Esophagus muscularis mucosa (tissue), 4 donors: ENCODE data around the gene SH2D1B. TPM values are rescaled to one million over a fixed set of nuclear protein-coding genes. Genes with fewer than 3 reads are reported as not detected.
A peak's percentile ranks its signal among the peaks of the same experiment; 100 is the strongest.

Experiments
- DNase-seq: peaks from one replicate; pipeline ENCODE4 v3.0.0-alpha.2; 2017; ENCODE audit errors: extremely low spot score
- H3K27ac ChIP-seq, 4 donors: fragments of 200-600 bp; sonication (generic); replicated peaks in 1 of 4; 1 replicate in 3 of 4; 2 replicates in 1 of 4; pipeline ENCODE4 v1.5.1; 2016 to 2019; ENCODE audit warnings: mild to moderate bottlenecking in 1 of 4
- H3K27me3 ChIP-seq, 4 donors: fragments of 200-600 bp; sonication (generic); one replicate each; pipeline versions ENCODE4 v1.5.1 to v1.6.0; 2016 to 2019
- H3K36me3 ChIP-seq, 4 donors: fragments of 200-600 bp; sonication (generic); one replicate each; pipeline ENCODE4 v1.5.1; 2016 to 2019
- H3K4me1 ChIP-seq, 4 donors: fragments of 200-600 bp; sonication (generic); one replicate each; pipeline ENCODE4 v1.5.1; 2016 to 2019
- H3K4me3 ChIP-seq, 4 donors: fragments of 200-600 bp; sonication (generic); 1 replicate in 2 of 4; 2 replicates in 2 of 4; pipeline ENCODE4 v1.5.1; 2016 to 2019; ENCODE audit warnings: mild to moderate bottlenecking in 4 of 4, moderate library complexity in 1 of 4
- H3K9me3 ChIP-seq, 4 donors: fragments of 200-600 bp; sonication (generic); 1 replicate in 3 of 4; 2 replicates in 1 of 4; pipeline ENCODE4 v1.5.1; 2016 to 2019
- CTCF ChIP-seq, 3 experiments: fragments of 200-600 bp in 2 of 3; fragments of 450-650 bp in 1 of 3; sonication (generic) in 2 of 3; IDR thresholded peaks; one replicate each; pipeline ENCODE4 v1.5.1; 2017 to 2019; ENCODE audit warnings: antibody characterized with exemption in 3 of 3, mild to moderate bottlenecking in 2 of 3, moderate library complexity in 1 of 3
- EP300 ChIP-seq: sonication (generic); formaldehyde crosslinking; IDR thresholded peaks from one replicate; pipeline ENCODE4 v1.6.1; 2017; ENCODE audit warnings: antibody characterized with exemption
- POLR2A ChIP-seq: fragments of 450-650 bp; IDR thresholded peaks from one replicate; pipeline ENCODE4 v1.6.1; 2017; ENCODE audit warnings: antibody characterized with exemption, moderate library complexity, mild to moderate bottlenecking, low read depth
- POLR2AphosphoS5 ChIP-seq, 2 donors: sonication (generic); formaldehyde crosslinking; IDR thresholded peaks; one replicate each; pipeline ENCODE4 v1.6.1; 2017; ENCODE audit warnings: antibody characterized with exemption in 2 of 2
- WGBS: methylation state at CpG from one replicate; pipeline ENCODE4 v1.1.5; 2018; 5-methylcytosine and 5-hydroxymethylcytosine counted together
- intact Hi-C: fragments of 100-400 bp; cut with DNase I; formaldehyde crosslinking; loops from one replicate; pipeline ENCODE4 v1.15.1; 2023
- total RNA-seq, 4 donors: library from RNA; depleted of rRNA; stranded (reverse); fragments of >200 nt; gene quantifications; one replicate each; pipeline versions ENCODE4 v1.1.0 to v1.2.1, GENCODE V29; 2016

Gene SH2D1B
- total RNA-seq, 4 donors from 2014 or later, result 1.2 TPM; not detected in 3

GRCh38 chr1:162396201-162396906, 15.6 kb downstream of the SH2D1B start:
- Histone ChIP-seq H3K4me1 (peaks cover 0 to 6% (median 2%) of the 10 kb centered on the region in 4 donors), H3K27me3 (peaks cover 0 to 45% (median 0%) of the 10 kb centered on the region in 4 donors), H3K36me3 (no peaks in the 10 kb centered on the region), H3K4me3 (no peak overlapping the region), H3K9me3 (no peaks in the 10 kb centered on the region), H3K27ac (no peak overlapping the region)
- DNase-seq, result no peak
- TF ChIP-seq POLR2A (no peak), POLR2AphosphoS5 (IDR thresholded peaks at IDR 0.05) (no peak), EP300 (no peak), CTCF (IDR thresholded peaks at IDR 0.05) (no peak)
- intact Hi-C loops, result no loop called here
- WGBS, result 93% methylated on average over 3 of the region's 3 CpGs

GRCh38 chr1:162391790-162392563, 20.0 kb downstream of the SH2D1B start:
- Histone ChIP-seq H3K36me3 (no peaks in the 10 kb centered on the region), H3K4me1 (peaks cover 0 to 6% (median 2%) of the 10 kb centered on the region in 4 donors), H3K9me3 (no peaks in the 10 kb centered on the region), H3K27me3 (peaks cover 0 to 34% (median 0%) of the 10 kb centered on the region in 4 donors), H3K27ac (no peak overlapping the region), H3K4me3 (no peak overlapping the region)
- 73% methylated on average over 4 of the region's 4 CpGs for WGBS
- intact Hi-C loops, result loop anchor here (2.0 kb wide), 1 partner anchor 335 kb away; no protein-coding TSS in a partner anchor
- DNase-seq, result no peak
- TF ChIP-seq CTCF (IDR thresholded peaks at IDR 0.05) (peak; percentile 71 to 79 (median 75)), POLR2A (no peak)

GRCh38 chr1:162390396-162391185, 21.3 kb downstream of the SH2D1B start:
- H3K4me1 ChIP-seq, result peaks cover 0 to 6% (median 2%) of the 10 kb centered on the region in 4 donors
- TF ChIP-seq POLR2A, result no peak
- TF ChIP-seq POLR2AphosphoS5 (IDR thresholded peaks at IDR 0.05), result no peak
- no peak for TF ChIP-seq CTCF (IDR thresholded peaks at IDR 0.05)
- TF ChIP-seq EP300, result no peak
- H3K4me3 ChIP-seq, result no peak overlapping the region
- 77% methylated on average over 15 of the region's 15 CpGs for WGBS
- no peaks in the 10 kb centered on the region for H3K36me3 ChIP-seq
- H3K9me3 ChIP-seq, result no peaks in the 10 kb centered on the region
- no peak overlapping the region for H3K27ac ChIP-seq
- peak; percentile 80 for DNase-seq
- intact Hi-C loops, result no loop called here
- H3K27me3 ChIP-seq, result peaks cover 0 to 20% (median 0%) of the 10 kb centered on the region in 4 donors

GRCh38 chr1:162389971-162390370, 22.0 kb downstream of the SH2D1B start:
- TF ChIP-seq CTCF (IDR thresholded peaks at IDR 0.05) (no peak), POLR2AphosphoS5 (IDR thresholded peaks at IDR 0.05) (no peak), POLR2A (no peak), EP300 (no peak)
- WGBS, result 75% methylated on average over 9 of the region's 9 CpGs
- Histone ChIP-seq H3K9me3 (no peaks in the 10 kb centered on the region), H3K36me3 (no peaks in the 10 kb centered on the region), H3K4me3 (no peak overlapping the region), H3K27me3 (peaks cover 0 to 19% (median 0%) of the 10 kb centered on the region in 4 donors), H3K27ac (no peak overlapping the region), H3K4me1 (peaks cover 0 to 6% (median 2%) of the 10 kb centered on the region in 4 donors)
- DNase-seq, result peak; percentile 37
- intact Hi-C loops, result no loop called here
